SK-N-MC (cell line): ENCODE data around the gene GDAP2.

ENCODE experiments used
- EZH2 ChIP-seq: fragments of 200-600 bp; sonication (generic); IDR thresholded peaks from one replicate; pipeline ENCODE4 v1.6.1; 2017; ENCODE audit warnings: antibody characterized with exemption
- FOXP2 ChIP-seq: optimal IDR thresholded peaks from 2 replicates; pipeline ENCODE3; 2011; ENCODE audit warnings: mild to moderate bottlenecking, moderate library complexity; ENCODE audit not compliant: insufficient read depth; ENCODE audit errors: extremely low read length, control extremely low read depth
- POLR2AphosphoS5 ChIP-seq: IDR thresholded peaks from 2 replicates; pipeline ENCODE4 v1.6.1; 2012; ENCODE audit warnings: mild to moderate bottlenecking, low read depth, low read length, borderline replicate concordance

GRCh38 chr1:117821774-117822482, 107.5 kb downstream of the GDAP2 start:
- TF ChIP-seq POLR2AphosphoS5 (no peak), EZH2 (no peak), FOXP2 (no peak)
